ENCODE data around the gene ABCB8. TPM values are rescaled to one million over a fixed set of nuclear protein-coding genes. Genes with fewer than 3 reads are reported as not detected.

ABCB8 gene
- total and polyA plus RNA-seq, 2 experiments from 2014 or later = 29.6 to 31.6 TPM

DNA sequence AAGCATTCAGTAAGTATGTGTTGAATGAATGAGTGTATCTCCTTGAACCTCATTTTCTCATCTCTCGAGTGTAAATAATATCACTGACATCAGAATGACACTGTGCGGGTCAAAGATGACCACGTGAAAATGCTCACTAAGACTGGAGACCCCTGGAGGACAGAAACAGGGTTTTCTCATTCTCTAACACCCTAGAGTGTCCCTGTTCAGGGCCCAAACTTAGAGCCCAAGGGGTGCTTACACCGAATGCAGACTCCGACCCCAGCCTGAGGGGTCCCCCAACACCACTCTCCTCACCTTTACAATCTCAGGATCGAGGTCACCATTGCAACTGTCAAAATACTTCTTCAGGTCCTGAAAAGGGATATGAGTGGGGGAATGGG, 28.0 kb downstream of the ABCB8 start:
- no peak overlapping the region for H3K27ac ChIP-seq
- peaks cover 19% of the 10 kb centered on the region for H3K79me2 ChIP-seq (ENCODE audit: insufficient read depth)
- H3K9me3 ChIP-seq (ENCODE audit: low read depth) = no peaks in the 10 kb centered on the region
- in situ Hi-C loops (cut with MboI) = loop anchor here (10.0 kb wide), 1 partner anchor 61 kb away; the partner anchor contains the start of gene NOS3
- peaks cover 10% of the 10 kb centered on the region for H3F3A ChIP-seq (ENCODE audit: insufficient read depth)
- no peak overlapping the region for H3K9ac ChIP-seq
- TF ChIP-seq EZH2phosphoT487 (IDR thresholded peaks at IDR 0.05; ENCODE audit: insufficient read depth, low read depth) (no peak), EZH2 (IDR thresholded peaks at IDR 0.05; ENCODE audit: insufficient read depth, poor library complexity, severe bottlenecking) (no peak)
- H3K4me1 ChIP-seq (ENCODE audit: insufficient read depth) = peaks cover 22% of the 10 kb centered on the region
- H2AFZ ChIP-seq = no peak overlapping the region
- DNase-seq = no peak
- H4K20me1 ChIP-seq (ENCODE audit: insufficient read depth) = no peaks in the 10 kb centered on the region
- H3K9me2 ChIP-seq (ENCODE audit: insufficient read depth) = no peaks in the 10 kb centered on the region
- no peaks in the 10 kb centered on the region for H3K27me3 ChIP-seq (replicated peaks; ENCODE audit: insufficient read depth)
- H3K4me2 ChIP-seq (ENCODE audit: unreplicated experiment) = no peak overlapping the region
- 71 to 74% methylated on average over 6 of the region's 6 CpGs for WGBS, 2 experiments (ENCODE audit: low coverage in 1 of 2, low lambda C conversion rate in 2 of 2, missing lambda C conversion rate in 2 of 2)
- no peaks in the 10 kb centered on the region for H3K36me3 ChIP-seq (ENCODE audit: low read depth)
- H3K4me3 ChIP-seq = no peak overlapping the region

GRCh38 chr7:151056666-151057505, 28.6 kb downstream of the ABCB8 start:
- Histone ChIP-seq H3K27ac (no peak overlapping the region), H3K9me2 (ENCODE audit: insufficient read depth) (no peaks in the 10 kb centered on the region), H4K20me1 (ENCODE audit: insufficient read depth) (no peaks in the 10 kb centered on the region), H2AFZ (peak overlapping the region; percentile 82), H3K4me2 (ENCODE audit: unreplicated experiment) (peak overlapping the region; percentile 83), H3K9me3 (ENCODE audit: low read depth) (no peaks in the 10 kb centered on the region), H3K4me3 (peak overlapping the region; percentile 93), H3K9ac (peak overlapping the region; percentile 62), H3F3A (ENCODE audit: insufficient read depth) (peaks cover 10% of the 10 kb centered on the region), H3K4me1 (ENCODE audit: insufficient read depth) (peaks cover 28% of the 10 kb centered on the region), H3K79me2 (ENCODE audit: insufficient read depth) (peaks cover 25% of the 10 kb centered on the region), H3K27me3 (replicated peaks; ENCODE audit: insufficient read depth) (no peaks in the 10 kb centered on the region), H3K36me3 (ENCODE audit: low read depth) (no peaks in the 10 kb centered on the region)
- 37 to 39% methylated on average over 25 to 29 of the region's 29 CpGs for WGBS, 2 experiments (ENCODE audit: low coverage in 1 of 2, low lambda C conversion rate in 2 of 2, missing lambda C conversion rate in 2 of 2)
- in situ Hi-C loops (cut with MboI) = loop anchor here (10.0 kb wide), 1 partner anchor 62 kb away; the partner anchor contains the start of gene NOS3
- TF ChIP-seq EZH2phosphoT487 (IDR thresholded peaks at IDR 0.05; ENCODE audit: insufficient read depth, low read depth) (no peak), EZH2 (IDR thresholded peaks at IDR 0.05; ENCODE audit: insufficient read depth, poor library complexity, severe bottlenecking) (no peak)
- DNase-seq = no peak

GRCh38 chr7:151057506-151057988, 29.3 kb downstream of the ABCB8 start, which contains the start of gene CDK5:
Gene CDK5, minus strand, starts transcription at chr7:151057897. Its CDS starts 49 bp downstream, at chr7:151057848.
- Histone ChIP-seq H3K27me3 (replicated peaks; ENCODE audit: insufficient read depth) (no peaks in the 10 kb centered on the region), H3K4me1 (ENCODE audit: insufficient read depth) (peaks cover 34% of the 10 kb centered on the region), H3K36me3 (ENCODE audit: low read depth) (no peaks in the 10 kb centered on the region), H3K4me2 (ENCODE audit: unreplicated experiment) (peak within 1 kb of the TSS; percentile 83), H3K9ac (peak within 1 kb of the TSS; percentile 90), H2AFZ (peak within 1 kb of the TSS; percentile 82), H4K20me1 (ENCODE audit: insufficient read depth) (no peaks in the 10 kb centered on the region), H3K4me3 (peak within 1 kb of the TSS; percentile 93), H3K9me3 (ENCODE audit: low read depth) (no peaks in the 10 kb centered on the region), H3K27ac (peak within 1 kb of the TSS; percentile 94), H3K9me2 (ENCODE audit: insufficient read depth) (no peaks in the 10 kb centered on the region), H3K79me2 (ENCODE audit: insufficient read depth) (peaks cover 29% of the 10 kb centered on the region), H3F3A (ENCODE audit: insufficient read depth) (peaks cover 10% of the 10 kb centered on the region)
- WGBS, 2 experiments (ENCODE audit: low coverage in 1 of 2, low lambda C conversion rate in 2 of 2, missing lambda C conversion rate in 2 of 2) = 0 to 2% methylated on average over 28 to 30 of the region's 30 CpGs
- no peak for TF ChIP-seq EZH2 (IDR thresholded peaks at IDR 0.05; ENCODE audit: insufficient read depth, poor library complexity, severe bottlenecking)
- TF ChIP-seq EZH2phosphoT487 (IDR thresholded peaks at IDR 0.05; ENCODE audit: insufficient read depth, low read depth) = no peak
- in situ Hi-C loops (cut with MboI) = loop anchor here (10.0 kb wide), 1 partner anchor 63 kb away; the partner anchor contains the start of gene NOS3
- DNase-seq = no peak

DNA sequence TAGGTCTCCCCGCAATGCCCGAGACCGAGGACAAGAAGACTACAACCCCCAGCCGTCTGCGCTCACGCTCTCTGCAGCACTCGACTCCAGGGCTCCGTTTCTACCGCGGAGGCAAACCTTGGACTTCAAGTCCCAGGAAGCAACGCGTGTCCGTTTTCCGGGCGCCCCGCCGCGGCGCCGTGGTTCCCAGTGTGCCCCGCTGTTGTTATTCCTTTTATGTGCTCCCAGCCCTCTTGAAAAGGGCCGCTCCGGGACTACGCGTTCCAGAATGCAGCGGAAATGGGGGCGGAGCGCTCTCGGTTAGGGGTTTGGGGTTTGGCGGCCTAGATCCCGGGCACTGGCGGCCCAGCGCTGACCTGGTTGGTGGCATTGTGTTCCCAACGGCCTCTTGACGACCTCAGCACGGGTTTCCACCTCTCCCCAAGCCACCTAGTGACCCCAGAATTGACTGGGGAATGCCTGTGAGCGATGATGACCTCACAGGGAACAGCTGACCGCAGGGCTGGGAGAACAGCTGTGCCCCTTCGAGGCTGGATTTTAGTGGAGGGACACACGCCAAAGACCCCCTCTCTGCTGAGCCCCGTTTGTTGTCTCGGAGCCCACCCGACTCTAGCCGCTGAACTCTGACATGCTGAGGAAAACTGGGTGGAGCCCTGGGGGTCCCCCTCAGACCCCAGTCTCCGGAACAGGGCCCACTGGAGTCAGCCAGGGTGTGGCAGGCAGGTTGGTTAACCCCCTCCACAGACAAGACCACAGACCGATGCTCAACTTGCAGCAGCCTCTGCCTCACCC, 29.9 kb downstream of the ABCB8 start:
- Histone ChIP-seq H3K4me3 (peak overlapping the region; percentile 93), H3K9me3 (ENCODE audit: low read depth) (no peaks in the 10 kb centered on the region), H3K9me2 (ENCODE audit: insufficient read depth) (no peaks in the 10 kb centered on the region), H3K27me3 (replicated peaks; ENCODE audit: insufficient read depth) (no peaks in the 10 kb centered on the region), H3K9ac (peak overlapping the region; percentile 90), H3K4me1 (ENCODE audit: insufficient read depth) (peaks cover 36% of the 10 kb centered on the region), H2AFZ (peak overlapping the region; percentile 82), H3K79me2 (ENCODE audit: insufficient read depth) (peaks cover 29% of the 10 kb centered on the region), H3K27ac (peak overlapping the region; percentile 94), H3F3A (ENCODE audit: insufficient read depth) (peaks cover 10% of the 10 kb centered on the region), H3K4me2 (ENCODE audit: unreplicated experiment) (peak overlapping the region; percentile 82), H3K36me3 (ENCODE audit: low read depth) (no peaks in the 10 kb centered on the region), H4K20me1 (ENCODE audit: insufficient read depth) (no peaks in the 10 kb centered on the region)
- peak; percentile 100 for DNase-seq
- in situ Hi-C loops (cut with MboI) = loop anchor here (10.0 kb wide), 1 partner anchor 63 kb away; the partner anchor contains the start of gene NOS3
- TF ChIP-seq EZH2 (IDR thresholded peaks at IDR 0.05; ENCODE audit: insufficient read depth, poor library complexity, severe bottlenecking) = no peak
- no peak for TF ChIP-seq EZH2phosphoT487 (IDR thresholded peaks at IDR 0.05; ENCODE audit: insufficient read depth, low read depth)
- WGBS, 2 experiments (ENCODE audit: low coverage in 1 of 2, low lambda C conversion rate in 2 of 2, missing lambda C conversion rate in 2 of 2) = 0 to 1% methylated on average over 42 to 44 of the region's 46 CpGs
